Lung (tissue), 12 donors: ENCODE results near the gene CAMSAP3. TPM values are rescaled to one million over a fixed set of nuclear protein-coding genes. Genes with fewer than 3 reads are reported as not detected.

ENCODE experiments used
- ATAC-seq: fragments of 200-7000 bp; cut with Tn5 transposase; one replicate; pipeline ENCODE4 v1.9.1; 2020; ENCODE audit warnings: moderate number of reproducible peaks; ENCODE audit not compliant: insufficient read depth, low FRiP score
- DNase-seq, 3 donors: peaks; one replicate each; pipeline ENCODE4 v3.0.0-alpha.2; 2013 to 2017
- H3K27ac ChIP-seq, 2 donors: one replicate each; pipeline ENCODE4 v1.5.1; 2013; ENCODE audit warnings: mild to moderate bottlenecking in 2 of 2, moderate library complexity in 2 of 2, control low read depth in 1 of 2, inconsistent platforms in 1 of 2, low read depth in 1 of 2, low read length in 1 of 2
- H3K27me3 ChIP-seq, 3 donors: one replicate each; pipeline ENCODE4 v1.5.1; 2013; ENCODE audit warnings: low read length in 2 of 3; ENCODE audit not compliant: control insufficient read depth in 3 of 3, insufficient read depth in 3 of 3
- H3K36me3 ChIP-seq, 4 donors: one replicate each; pipeline ENCODE4 v1.5.1; 2013; ENCODE audit warnings: low read length in 4 of 4, mild to moderate bottlenecking in 1 of 4, moderate library complexity in 1 of 4; ENCODE audit not compliant: control insufficient read depth in 4 of 4, insufficient read depth in 4 of 4
- H3K4me1 ChIP-seq, 5 donors: one replicate each; pipeline ENCODE4 v1.5.1; 2013; ENCODE audit warnings: low read length in 5 of 5, mild to moderate bottlenecking in 2 of 5, moderate library complexity in 1 of 5; ENCODE audit not compliant: control insufficient read depth in 5 of 5, insufficient read depth in 5 of 5
- H3K4me3 ChIP-seq: one replicate; pipeline ENCODE4 v1.5.1; 2013; ENCODE audit warnings: mild to moderate bottlenecking, control low read depth, moderate library complexity
- H3K9ac ChIP-seq, 2 donors: one replicate each; pipeline ENCODE4 v1.5.1; 2013; ENCODE audit warnings: low read length in 2 of 2, control low read depth in 1 of 2; ENCODE audit not compliant: insufficient read depth in 1 of 2
- H3K9me3 ChIP-seq, 4 donors: one replicate each; pipeline ENCODE4 v1.5.1; 2013; ENCODE audit warnings: low read length in 3 of 4, mild to moderate bottlenecking in 1 of 4, moderate library complexity in 1 of 4; ENCODE audit not compliant: control insufficient read depth in 4 of 4, insufficient read depth in 3 of 4
- WGBS, 2 donors: extraction: QIAGEN DNeasy Blood & Tissue Kit; methylation state at CpG; one replicate each; pipeline ENCODE4 v1.1.7; 2013; 5-methylcytosine and 5-hydroxymethylcytosine counted together
- polyA plus RNA-seq, 2 donors: library from polyadenylated mRNA; stranded (reverse); fragments of 200-250 nt; gene quantifications; one replicate each; pipeline ENCODE4 v1.2.1, GENCODE V29; 2013
- total RNA-seq, 2 donors: library from RNA; depleted of rRNA in 1 of 2; stranded (reverse); fragments of >200 nt in 1 of 2; gene quantifications; one replicate each; pipeline ENCODE4 v1.2.1, GENCODE V29; 2014 to 2021
- TF ChIP-seq, protein P1 (sequence below): IDR thresholded peaks from 2 replicates; pipeline ENCODE4 v1.5.1; 2012; ENCODE audit warnings: mild to moderate bottlenecking; ENCODE audit errors: control extremely low read depth, extremely low read depth
- donor health status: control.
- donor health status: control.
- donor health status: Bipolar disorder and iron deficiency.
- donor health status: healthy.
- donor health status: DM: yes; HTN: yes; CAD: no.

CAMSAP3 gene
- total and polyA plus RNA-seq, 4 donors, result 9.2 to 30.4 (median 19.2) TPM

- no peak for DNase-seq
- 55 to 82% methylated on average over 14 of the region's 14 CpGs for WGBS, 2 donors
- H3K9ac ChIP-seq, result no peak overlapping the region
- no peak for ATAC-seq
- no peak overlapping the region for H3K27ac ChIP-seq
- H3K4me3 ChIP-seq, result no peak overlapping the region
- no peaks in the 10 kb centered on the region for H3K27me3 ChIP-seq
- peaks cover 0 to 6% (median 0%) of the 10 kb centered on the region in 5 donors for H3K4me1 ChIP-seq
- TF ChIP-seq, protein P1, sequence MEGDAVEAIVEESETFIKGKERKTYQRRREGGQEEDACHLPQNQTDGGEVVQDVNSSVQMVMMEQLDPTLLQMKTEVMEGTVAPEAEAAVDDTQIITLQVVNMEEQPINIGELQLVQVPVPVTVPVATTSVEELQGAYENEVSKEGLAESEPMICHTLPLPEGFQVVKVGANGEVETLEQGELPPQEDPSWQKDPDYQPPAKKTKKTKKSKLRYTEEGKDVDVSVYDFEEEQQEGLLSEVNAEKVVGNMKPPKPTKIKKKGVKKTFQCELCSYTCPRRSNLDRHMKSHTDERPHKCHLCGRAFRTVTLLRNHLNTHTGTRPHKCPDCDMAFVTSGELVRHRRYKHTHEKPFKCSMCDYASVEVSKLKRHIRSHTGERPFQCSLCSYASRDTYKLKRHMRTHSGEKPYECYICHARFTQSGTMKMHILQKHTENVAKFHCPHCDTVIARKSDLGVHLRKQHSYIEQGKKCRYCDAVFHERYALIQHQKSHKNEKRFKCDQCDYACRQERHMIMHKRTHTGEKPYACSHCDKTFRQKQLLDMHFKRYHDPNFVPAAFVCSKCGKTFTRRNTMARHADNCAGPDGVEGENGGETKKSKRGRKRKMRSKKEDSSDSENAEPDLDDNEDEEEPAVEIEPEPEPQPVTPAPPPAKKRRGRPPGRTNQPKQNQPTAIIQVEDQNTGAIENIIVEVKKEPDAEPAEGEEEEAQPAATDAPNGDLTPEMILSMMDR, result no peak
- H3K36me3 ChIP-seq, result peaks cover 0 to 24% (median under 1%) of the 10 kb centered on the region in 4 donors
- H3K9me3 ChIP-seq, result no peaks in the 10 kb centered on the region
These were observed 49.5 kb downstream of the CAMSAP3 start for GRCh38 chr19:7645163-7645562.

GRCh38 chr19:7645656-7646425, 50.2 kb downstream of the CAMSAP3 start:
- 41 to 67% methylated on average over 19 to 20 of the region's 20 CpGs for WGBS, 2 donors
- Histone ChIP-seq H3K36me3 (peaks cover 0 to 23% (median 0%) of the 10 kb centered on the region in 4 donors), H3K4me3 (no peak overlapping the region), H3K27ac (no peak overlapping the region), H3K27me3 (peaks cover 0 to 3% (median 0%) of the 10 kb centered on the region in 3 donors), H3K9ac (no peak overlapping the region), H3K4me1 (peaks cover 0 to 4% (median 0%) of the 10 kb centered on the region in 5 donors), H3K9me3 (no peaks in the 10 kb centered on the region)
- ATAC-seq (no peak), DNase-seq (no peak)
- TF ChIP-seq, protein P1, result no peak

DNA sequence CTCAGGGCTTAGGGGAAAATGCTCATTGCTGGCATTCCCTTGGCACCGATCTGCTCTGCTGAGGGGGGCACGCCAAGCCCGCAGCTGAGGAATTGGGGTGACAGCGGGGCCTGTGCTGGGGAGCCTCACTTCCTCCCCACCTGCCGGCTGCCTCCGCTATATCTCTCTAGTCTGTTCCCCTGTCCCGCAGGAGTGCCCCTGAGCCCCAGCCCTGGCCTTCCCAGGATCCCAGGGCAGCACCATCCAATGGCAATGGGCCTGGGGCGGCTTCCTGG, 50.7 kb downstream of the CAMSAP3 start:
- TF ChIP-seq, protein P1, result no peak
- Histone ChIP-seq H3K4me3 (no peak overlapping the region), H3K9ac (no peak overlapping the region), H3K4me1 (peaks cover 0 to 4% (median 0%) of the 10 kb centered on the region in 5 donors), H3K36me3 (peaks cover 0 to 23% (median 0%) of the 10 kb centered on the region in 4 donors), H3K27ac (no peak overlapping the region), H3K27me3 (peaks cover 0 to 3% (median 0%) of the 10 kb centered on the region in 3 donors), H3K9me3 (no peaks in the 10 kb centered on the region)
- DNase-seq (no peak), ATAC-seq (no peak)
- 65 to 86% methylated on average over 7 to 8 of the region's 8 CpGs for WGBS, 2 donors
